Measurements from ENCODE around the gene ANKEF1.
"Not testable (repeated sequence)": the region's sequence is repeated elsewhere in the genome, so short reads cannot be mapped to it uniquely, and the experiment has no call there.

Gene ANKEF1

DNA sequence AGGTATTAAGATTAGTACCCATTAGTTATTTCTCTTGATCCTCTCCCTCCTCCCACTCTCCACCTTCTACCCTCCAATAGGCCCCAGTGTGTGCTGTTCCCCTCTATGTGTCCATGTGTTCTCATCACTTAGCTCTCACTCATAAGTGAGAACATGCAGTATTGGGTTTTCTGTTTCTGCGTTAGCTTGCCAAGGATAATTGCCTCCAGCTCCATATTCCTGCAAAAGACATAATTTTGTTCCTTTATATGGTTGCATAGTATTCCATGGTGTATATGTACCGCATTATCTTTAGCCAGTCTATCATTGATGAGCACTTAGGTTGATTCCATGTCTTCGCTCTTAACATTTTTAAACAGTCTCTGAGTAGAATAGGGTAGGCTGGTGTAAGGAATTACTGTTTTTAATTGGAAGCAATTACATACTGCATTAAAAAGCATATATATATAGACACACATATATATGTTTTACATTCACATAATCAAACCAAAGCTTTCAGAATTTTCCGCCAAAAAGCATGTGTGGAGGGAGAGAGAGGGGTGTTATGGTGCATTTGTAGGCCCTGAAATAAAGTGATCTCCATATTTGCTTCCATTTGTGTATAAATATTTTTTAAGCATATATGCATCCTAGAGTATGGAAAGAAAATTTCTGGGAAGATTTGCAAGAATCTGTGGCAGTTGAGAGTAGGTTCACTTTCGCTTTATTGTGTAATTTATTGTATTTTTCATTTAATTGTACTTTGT is 709 bp upstream of the ANKEF1 start:
- no peak for DNase-seq

DNA sequence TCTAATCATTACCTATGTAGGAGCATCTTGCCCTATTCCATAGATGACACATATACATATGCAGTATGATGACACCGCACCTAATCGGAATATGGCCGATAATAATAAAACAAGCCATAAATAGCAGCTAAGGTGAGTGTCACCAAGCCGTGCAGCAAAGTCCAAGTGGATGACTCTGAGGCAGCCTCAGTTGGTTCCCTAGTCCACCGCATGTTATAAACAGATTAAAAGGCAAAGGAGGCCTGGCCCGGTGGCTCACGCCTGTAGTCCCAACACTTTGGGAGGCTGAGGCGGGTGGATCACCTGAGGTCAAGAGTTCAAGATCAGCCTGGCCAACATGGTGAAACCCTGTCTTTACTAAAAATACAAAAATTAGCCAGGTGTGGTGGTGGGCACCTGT is 1.5 kb downstream of the ANKEF1 start:
- not testable (repeated sequence) for DNase-seq

DNA sequence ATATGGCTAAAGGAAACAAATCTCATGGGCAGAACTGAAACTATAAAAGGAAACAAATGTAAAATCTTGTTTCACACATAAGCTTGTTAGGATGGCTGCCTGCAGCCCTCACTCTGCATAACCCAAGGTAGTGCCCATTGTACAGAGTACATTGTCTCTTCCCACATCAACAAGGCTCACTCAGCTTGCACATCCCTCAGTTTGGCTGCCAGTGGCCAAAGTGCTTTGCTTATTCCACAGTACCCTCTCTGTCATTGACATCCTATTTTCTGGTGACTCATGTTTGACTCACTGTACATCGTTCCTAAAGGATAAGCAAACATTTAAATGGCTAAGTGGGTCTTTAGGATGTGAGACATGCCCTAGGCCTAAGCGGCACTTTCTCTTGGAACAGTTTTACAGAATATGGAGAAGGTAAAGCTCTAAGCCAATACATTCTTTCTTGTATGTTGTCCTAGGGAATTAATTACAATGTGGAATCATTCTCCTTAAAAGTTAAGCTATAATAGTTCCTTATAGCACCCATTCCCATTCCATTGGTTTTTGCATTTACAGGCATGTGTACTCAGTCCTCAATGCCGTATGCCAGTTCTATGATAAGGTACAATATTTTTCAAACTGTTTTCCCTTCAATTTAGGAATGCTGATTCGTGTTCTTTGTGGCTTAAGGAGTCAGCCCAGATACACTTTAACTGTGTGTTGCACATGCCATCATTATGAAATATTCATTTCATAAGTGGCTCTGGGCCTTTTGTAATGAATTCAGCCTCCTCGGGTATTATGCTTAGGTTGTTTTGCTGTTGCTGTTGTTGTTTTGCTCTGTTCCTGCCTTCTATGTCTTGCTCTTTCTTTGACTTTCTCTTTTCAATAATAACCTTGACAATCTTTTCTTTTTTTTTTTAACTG is 5.5 kb downstream of the ANKEF1 start:
- peak; percentile 18 for DNase-seq

DNA sequence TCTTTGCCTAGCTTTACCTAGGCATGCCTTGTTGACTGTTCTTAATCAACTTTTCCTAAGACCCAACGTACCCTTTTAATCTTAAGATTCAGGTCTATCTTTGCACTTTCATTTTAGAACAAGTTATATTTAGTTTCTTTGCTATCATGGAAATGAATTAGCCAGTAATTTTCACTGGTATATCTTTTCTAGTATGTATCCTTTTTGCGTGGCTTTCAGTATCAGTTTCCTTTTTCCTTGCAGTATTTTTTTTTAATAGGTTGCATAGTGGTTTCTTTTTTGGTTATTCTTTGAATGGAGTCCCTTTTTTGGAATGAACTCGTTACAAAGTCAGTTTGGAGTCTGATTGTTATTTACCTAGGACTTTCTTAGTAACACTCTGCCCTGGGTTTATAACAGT is 7.3 kb downstream of the ANKEF1 start:
- no peak for DNase-seq

DNA sequence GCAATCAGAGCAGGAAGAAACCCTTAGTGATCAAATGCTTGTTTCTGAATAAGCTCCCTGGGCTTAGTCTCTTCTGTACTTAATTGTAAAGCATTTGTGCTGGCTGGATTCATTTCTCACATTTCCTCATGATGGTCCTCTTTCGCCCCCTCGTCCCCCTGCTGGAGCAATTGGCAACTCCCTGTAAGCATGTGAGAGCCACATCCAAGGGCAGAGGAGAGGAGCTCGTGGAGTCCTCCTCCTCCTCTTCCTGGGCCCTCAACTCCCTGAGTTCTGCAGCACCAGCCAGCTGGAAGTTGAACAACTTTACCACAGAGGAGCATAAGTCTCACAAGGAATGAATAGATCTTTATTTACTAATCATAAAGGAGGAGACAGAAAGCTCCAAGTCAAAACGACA is 12.6 kb downstream of the ANKEF1 start:
- DNase-seq = no peak

DNA sequence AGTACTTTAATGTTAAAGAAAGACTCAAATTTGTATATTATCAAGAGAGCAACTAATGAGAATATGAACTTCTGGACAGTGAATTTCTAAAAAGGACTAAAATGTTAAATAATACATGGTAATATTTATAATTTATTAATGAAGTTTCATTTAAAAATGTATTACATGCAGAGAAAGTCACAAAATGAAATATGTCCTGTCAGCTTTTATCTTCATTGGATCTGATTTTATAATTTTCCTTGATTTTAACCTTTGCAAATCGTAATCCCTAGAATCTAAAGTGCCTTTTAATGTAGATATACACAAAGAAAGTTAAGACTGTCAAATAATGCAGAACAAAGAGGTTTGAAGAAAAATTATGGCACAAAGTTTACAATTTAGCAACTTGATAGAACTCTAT is 16.4 kb downstream of the ANKEF1 start:
- DNase-seq = no peak

DNA sequence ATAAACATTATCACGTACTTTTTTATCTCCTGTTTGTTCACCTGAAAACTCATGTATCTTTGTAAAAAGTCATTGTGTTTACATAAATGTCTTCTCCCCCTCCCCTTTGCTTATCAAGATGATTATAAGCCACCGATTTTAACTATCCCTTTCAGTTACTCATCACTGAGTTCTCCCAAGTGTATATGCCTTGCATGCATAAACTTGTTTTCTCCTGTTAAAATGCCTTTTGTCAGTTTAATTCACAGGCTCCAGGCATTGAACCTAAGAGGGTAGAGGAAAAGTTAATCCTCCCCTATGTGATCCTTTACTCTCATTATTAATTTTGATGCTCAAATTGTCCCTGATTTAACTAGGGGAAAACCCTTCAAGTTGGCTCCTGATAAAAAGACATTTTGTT is 24.2 kb downstream of the ANKEF1 start:
- DNase-seq = no peak

DNA sequence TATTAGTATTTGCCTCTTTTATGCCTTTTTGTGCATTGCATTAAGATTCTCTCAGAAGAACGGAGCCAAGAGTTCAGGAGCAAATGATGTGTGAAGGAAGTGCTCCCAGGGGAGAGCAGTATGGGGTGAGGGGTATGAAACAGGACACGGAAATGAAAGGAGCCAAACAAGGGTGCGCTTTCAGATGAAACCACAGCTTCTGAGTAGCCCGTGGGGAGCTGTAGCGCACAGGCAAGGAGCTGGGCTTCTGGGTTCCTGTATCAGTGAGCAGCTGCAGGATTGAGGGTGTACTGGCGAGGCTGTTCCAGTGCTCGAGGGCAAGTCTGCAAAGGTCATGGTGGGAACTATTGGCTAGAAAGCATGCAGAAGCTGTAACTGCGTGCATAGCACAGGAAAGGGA is 25.4 kb downstream of the ANKEF1 start:
- DNase-seq = no peak

DNA sequence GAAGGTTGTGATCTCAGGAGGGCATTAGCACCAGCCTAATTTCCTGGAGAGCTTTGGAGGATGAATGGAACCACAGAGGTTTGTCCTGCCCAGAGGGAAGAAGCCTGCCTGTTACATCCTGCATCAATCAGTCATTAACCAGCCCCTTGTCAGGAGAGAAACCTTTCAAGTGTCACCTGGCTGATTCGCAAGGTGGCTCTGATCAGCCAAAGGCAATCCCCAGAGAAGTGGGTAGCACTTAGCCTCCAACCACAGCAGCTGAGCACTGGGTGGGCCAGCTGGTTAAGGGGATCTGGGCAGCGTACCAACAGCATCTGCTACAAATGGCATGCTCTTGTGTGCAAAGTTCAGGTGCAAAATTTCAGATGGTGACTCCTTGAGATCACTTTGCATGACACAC is 26.9 kb downstream of the ANKEF1 start:
- DNase-seq = no peak

DNA sequence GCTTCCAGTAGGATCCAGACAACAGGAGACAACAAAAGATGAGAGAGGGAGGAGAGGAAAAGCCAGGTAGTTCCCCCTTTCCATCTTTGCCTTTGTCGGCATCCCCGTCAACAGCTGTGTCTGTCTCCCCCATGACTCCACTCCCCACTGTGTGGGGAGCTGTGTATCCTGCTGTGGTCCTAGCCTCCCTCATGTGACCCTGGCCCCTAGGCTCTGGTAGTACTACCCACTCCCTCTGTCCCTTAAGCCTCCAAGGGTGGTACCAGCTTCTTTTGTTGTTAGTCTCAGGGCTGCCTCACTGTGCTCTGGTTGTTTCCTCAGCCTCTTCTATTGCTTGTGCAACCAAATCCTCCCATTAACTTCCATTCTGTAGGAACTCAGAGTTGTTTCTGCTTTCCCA is 28.7 kb downstream of the ANKEF1 start:
- no peak for DNase-seq

DNA sequence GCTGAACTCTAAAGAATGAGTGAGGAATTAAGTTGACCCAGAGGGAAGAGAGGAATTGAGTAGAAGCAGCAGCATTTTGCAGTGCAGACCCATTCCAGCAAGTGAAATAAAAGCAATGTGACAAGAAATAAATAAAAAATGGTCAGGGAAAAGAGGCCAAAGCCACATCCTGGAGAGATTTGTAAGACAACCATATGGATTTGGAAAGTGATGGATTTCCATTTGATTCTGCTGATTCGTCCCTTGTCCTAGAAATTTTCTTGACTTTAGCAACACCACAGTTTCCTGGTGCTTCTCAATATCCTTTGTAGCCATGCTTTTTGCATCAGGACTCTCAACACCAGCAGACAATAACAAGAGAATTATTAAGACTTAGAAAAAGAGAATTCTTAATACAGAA is 29.8 kb downstream of the ANKEF1 start:
- DNase-seq = no peak

DNA sequence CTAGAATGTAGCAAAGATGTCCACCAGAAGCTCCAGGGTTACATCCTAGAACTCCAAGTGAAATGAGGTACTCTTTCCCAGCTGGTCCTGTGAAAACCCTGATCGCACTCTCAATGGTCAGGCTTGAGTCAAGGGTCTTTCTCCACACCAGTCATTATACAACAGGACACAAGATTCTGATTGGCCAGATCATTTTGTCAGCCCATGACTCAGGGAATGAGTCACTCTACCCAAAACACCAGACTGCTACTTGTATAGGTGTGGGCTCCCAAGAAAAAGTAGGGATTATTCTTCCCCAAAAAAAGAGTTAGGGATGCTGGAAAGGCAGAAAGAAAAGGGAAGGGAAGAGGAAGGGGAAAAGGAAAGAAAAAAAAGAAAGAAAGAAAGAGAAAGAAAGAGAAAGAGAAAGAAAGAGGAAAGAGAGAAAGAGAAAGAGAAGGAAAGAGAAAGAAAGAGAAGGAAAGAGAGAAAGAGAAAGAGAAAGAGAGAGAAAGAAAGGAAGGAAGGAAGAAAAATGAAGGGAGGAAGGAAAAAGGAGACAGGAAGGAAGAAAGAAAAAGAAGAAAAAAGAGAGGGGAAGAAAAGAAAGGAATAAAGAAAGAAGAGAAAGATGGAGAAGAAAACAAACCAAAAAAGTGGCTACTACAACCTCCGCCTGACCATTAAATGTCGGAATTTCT is 30.5 kb downstream of the ANKEF1 start:
- DNase-seq = no peak

DNA sequence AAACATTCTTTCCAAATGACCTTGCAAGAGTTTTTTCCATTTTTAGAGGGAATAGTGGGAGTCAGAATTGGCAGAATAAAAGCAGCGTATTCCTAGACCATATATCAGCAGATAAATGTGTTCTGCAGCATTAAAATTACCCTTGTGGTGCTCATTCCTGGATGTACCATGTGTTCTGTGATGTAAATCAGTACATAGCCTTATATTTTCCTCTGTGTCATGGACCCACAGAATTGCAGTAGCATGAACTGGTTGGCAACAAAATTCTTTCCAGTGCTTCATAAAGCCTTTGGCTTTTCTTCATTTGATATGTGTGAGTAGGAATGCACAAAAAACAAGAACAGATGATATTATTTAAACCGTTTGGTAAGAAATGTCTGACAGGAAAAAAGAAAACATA is 32.5 kb downstream of the ANKEF1 start:
- no peak for DNase-seq

DNA sequence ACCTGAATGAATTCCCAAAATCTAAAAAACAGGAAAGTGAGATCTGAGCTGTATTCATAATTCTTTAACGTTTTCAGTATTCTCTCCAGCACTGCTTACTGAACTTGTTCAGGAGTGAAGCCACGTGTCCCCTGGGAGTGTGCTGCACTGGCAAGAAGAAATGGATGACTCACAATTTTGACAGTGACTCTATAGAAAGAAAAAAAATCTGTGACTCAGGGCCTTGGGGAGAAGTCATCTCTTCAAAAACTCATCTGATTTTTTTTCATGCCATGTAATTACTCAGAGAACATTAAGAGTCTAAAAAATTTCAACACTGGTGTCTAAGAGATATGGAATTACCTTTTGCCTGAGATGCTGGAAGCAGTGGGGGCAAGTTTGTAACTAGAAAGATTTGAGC is 39.7 kb downstream of the ANKEF1 start:
- peak; percentile 52 for DNase-seq

DNA sequence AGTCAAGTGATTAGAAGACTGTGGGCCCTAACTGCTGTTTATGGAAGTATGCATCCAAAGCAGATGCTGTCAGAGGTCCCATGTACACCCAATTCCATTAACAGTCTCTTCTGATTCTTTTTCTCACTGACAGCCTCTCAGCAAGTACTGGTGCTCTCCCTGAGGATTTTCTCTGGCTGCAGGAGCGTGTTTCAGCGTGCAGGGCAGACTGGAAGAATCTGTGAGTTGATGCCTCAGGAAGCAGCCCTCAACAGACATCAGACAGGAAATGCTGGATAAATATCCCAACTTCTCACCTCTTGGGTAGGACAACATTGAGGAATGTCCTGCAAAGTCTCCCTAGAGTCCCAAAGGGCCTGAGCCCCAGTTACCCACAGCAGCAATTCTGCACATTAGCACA is 40.8 kb downstream of the ANKEF1 start:
- no peak for DNase-seq

DNA sequence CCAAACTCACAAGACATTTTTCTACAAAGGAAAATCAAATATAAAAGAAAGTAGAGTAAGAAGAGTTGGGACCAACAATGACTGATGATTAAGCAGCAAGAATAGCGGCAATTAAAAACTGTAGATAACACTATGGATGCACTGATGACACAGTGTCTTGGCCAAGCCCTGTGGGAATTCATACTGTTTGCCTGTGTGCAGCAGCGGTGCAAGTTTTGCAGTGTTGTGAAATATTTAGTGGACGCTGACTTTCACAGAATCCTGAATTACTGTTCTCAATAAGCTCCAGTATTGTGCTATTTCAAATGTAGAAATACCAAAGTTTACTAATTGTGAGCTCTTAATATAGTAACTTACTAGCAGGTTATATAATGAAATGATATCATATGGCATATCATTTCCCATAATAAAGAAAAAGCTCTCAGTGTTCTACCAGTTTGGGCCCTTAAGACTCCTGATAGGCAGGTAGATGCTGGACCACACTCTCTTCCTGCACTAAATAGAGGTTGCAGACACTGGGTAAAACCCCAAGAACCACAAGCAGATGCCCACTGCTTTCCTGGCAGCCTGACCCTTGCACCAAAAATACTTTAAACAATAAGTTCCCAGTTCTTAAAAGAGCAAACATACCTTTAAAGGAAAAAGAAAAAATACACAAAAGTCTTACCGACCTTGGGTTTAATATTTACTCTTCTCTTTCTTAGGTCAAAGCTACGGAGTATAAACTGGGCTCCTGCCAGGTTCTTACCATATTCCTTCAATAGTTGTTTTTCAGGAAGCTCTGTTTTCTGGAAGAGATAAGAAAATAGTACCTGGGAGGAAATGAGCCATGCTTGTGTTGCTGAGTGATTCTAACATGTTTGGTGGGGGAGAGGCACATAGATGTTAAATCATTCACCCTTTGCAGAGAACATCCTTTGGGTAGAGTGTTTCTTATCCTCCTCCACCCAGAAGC is 41.6 kb downstream of the ANKEF1 start:
- DNase-seq = peak; percentile 71

DNA sequence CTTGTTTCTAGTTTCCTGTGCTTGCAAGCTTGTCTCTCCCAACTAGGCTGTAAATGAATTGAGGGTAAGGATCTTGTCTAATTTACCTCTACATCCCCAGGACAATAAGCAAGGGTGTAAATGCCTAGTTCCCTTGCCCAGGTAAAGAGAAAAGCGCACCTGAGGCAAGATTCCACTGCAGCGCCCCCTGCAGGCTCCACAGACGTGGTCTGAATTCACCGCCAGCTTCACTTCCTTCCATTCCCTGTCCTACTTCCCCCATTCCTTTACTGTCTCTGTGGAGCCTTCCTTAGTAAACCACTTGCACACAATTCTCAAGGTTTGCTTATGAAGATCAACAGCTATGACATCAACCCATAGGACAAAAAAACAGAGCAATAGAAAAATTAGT is 42.3 kb downstream of the ANKEF1 start:
- DNase-seq = no peak

DNA sequence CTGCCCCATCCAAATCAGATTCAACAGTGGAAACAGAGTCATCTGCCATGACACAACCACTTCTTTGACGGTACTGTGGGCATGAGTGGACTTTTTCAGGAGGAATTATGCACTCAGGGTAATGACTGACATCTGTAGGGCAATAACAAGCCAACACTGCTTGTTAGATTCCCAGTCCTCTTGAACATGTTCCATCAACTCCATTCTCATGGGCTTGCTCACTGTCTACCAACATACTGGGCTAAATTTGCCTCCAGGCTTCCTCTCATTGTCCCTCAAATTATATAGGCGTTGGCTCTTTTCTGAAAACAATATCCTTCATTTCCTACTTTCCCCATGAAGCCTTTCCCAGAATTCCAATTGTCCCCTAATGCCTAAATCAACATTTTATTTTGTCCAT is 43.1 kb downstream of the ANKEF1 start:
- DNase-seq = no peak

DNA sequence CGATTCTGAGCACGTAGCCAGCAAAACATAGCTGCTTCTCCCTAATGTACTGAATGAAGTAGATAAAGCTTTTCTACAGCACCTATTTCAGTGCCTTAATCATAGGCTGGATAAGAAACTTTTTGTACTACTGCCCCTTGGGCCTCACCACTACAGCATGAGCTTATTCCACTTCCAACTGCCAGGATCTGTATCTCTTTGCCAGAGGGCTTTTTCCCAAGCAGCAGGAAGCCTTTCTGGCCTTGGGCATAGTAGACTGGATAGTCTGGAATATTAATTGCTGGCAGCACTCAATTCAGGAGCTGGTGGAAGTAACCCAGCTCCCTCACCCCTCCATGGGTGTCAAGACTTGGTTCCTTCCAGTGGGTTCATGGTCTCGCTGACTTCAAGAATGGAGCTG is 43.6 kb downstream of the ANKEF1 start:
- DNase-seq = peak; percentile 33

DNA sequence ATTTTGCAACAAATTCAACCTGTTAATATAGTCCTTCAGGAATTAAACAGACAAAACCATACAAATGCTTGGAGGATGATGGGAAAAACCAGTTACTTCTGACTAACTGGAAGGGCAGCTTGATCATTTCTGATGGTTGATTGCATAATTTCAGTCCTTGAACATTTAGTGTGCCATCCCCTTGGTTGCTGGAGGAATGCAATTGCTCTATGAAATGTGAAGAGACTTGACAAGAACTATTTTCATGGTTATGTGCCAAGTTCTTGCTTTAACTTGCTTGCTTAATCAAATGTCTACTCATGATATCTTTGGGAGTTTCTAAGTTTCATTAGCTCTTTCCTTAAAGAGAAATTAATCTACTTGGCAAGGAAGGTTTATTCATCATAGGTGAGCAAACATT is 45.2 kb downstream of the ANKEF1 start:
- DNase-seq = peak; percentile 85

DNA sequence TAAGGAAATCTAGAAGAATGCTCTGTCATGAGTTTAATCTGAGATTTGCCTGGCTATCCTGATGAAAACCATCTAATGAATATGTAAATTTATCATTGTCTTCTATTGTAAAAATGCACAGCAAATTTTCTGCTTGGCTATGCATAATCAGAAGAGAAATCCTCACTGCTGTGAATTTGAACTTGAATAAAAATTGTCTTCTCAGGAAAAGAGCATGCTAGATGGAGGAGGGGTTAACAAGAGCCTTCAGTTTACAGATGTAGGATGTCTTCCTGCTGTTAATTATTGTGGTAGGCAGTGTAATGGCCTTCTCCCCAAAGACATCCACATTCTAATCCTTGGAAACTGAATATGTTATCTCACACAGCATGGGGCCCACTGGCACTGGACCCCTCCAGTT is 45.8 kb downstream of the ANKEF1 start:
- no peak for DNase-seq

DNA sequence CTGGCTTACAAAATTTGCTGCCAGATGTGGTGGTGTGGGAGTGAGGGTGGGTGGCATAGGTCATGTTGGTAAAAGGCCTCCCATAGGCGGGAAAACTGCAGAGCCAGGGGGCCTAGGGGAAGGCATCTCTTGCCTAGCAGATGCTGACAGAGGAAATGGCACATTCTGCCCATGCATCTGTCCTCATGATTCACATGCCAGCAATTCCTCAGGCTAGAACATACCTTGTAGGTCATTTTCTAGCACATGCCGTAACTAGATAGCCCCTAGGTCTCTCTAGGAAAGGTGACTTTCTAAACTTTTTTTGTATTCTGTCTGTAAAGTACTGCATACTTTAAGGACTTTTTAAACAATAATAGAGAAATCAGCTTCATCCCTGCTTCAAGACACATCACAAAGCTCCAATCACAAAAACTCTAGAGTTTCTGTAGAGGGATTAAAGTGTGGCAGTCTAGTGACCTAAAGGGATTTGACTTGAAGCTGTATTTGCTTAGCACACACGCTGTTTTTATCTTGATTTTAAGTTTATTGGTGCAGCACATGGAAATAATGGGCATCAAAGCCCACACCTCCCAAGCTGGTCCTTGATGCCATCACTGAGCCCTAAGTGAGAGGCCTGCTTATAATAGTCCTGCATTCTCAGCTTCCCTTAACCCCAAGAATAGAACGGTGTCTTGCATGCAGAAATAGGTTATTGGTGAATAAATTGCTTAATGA is 55.2 kb downstream of the ANKEF1 start:
- DNase-seq = no peak

Measured in NCI-H226 (cell line).